ENCODE data around the gene RPN1. TPM values are rescaled to one million over a fixed set of nuclear protein-coding genes. Genes with fewer than 3 reads are reported as not detected.

The RPN1 gene
- total RNA-seq, 2 experiments from 2014 or later: 133 TPM

DNA sequence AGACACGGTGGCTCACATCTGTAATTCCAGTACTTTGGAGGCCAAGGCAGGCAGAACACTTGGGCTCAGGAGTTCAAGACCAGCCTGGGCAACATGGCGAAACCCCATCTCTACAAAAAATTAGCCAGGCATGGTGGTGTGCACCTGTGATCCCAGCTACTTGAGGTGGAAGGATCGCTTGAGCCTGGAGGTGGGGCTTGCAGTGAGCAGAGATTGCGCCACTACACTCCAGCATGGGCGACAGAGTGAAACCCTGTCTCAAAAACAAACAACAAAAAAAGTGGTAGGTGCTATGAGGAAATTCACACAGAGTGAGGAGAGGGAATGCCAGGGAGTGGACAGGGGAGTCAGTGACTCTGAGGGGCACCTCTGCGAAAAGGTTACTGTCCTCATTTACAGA lies 29.4 kb downstream of the RPN1 start:
- TF ChIP-seq, protein P1, sequence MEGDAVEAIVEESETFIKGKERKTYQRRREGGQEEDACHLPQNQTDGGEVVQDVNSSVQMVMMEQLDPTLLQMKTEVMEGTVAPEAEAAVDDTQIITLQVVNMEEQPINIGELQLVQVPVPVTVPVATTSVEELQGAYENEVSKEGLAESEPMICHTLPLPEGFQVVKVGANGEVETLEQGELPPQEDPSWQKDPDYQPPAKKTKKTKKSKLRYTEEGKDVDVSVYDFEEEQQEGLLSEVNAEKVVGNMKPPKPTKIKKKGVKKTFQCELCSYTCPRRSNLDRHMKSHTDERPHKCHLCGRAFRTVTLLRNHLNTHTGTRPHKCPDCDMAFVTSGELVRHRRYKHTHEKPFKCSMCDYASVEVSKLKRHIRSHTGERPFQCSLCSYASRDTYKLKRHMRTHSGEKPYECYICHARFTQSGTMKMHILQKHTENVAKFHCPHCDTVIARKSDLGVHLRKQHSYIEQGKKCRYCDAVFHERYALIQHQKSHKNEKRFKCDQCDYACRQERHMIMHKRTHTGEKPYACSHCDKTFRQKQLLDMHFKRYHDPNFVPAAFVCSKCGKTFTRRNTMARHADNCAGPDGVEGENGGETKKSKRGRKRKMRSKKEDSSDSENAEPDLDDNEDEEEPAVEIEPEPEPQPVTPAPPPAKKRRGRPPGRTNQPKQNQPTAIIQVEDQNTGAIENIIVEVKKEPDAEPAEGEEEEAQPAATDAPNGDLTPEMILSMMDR (IDR thresholded peaks at IDR 0.05): no peak
- peaks cover 60% of the 10 kb centered on the region for H3K36me3 Mint-ChIP-seq (ENCODE audit: low read depth)
- no peaks in the 10 kb centered on the region for H3K27me3 Mint-ChIP-seq
- DNase-seq (no peak), ATAC-seq (no peak)
- no peak overlapping the region for H3K4me3 Mint-ChIP-seq
- peak overlapping the region; percentile 94 for H3K27ac Mint-ChIP-seq
- intact Hi-C loops (cut with micrococcal nuclease): no loop called here
- H3K4me1 Mint-ChIP-seq (ENCODE audit: low read depth): peaks cover 29% of the 10 kb centered on the region
- ChIA-PET CTCF (interaction anchor here (1.4 to 1.5 kb wide), 2 partner anchors 11 to 349 kb away, joined by 4 to 6 read pairs; no protein-coding TSS in a partner anchor), POLR2A (interaction anchor here (0.6 to 1.5 kb wide), 5 partner anchors 11 to 508 kb away, joined by 3 to 7 read pairs (median 3); partner anchors contain the start of gene RPN1)
- H3K9me3 Mint-ChIP-seq: no peaks in the 10 kb centered on the region

DNA sequence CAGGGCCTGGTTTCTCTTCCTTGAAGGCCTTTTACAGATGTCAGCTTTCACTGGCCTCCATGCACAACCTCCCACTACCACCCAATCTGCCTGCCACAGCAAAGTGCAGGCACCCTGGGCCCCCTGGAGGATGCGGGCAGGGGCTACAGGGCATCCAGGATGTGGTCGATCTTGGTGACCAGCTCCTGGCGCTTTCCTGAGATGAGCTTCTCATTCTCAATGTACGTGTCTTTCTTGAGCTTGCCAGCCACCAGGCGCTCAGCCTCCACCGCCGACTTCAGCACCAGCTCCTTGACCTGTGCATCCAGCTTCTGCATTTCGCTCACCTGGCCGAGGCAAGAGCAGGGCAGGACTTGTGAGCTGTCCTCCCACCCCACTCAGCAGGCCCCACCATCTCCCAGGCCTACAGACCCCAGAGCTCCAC lies 30.3 kb downstream of the RPN1 start:
- Mint-ChIP-seq H3K27me3 (no peaks in the 10 kb centered on the region), H3K9me3 (no peaks in the 10 kb centered on the region), H3K36me3 (ENCODE audit: low read depth) (peaks cover 52% of the 10 kb centered on the region), H3K4me1 (ENCODE audit: low read depth) (peaks cover 29% of the 10 kb centered on the region), H3K27ac (peak overlapping the region; percentile 94), H3K4me3 (peak overlapping the region; percentile 31)
- CTCF ChIA-PET: interaction anchor here (1.0 to 1.6 kb wide), 4 partner anchors 9 to 350 kb away, joined by 3 to 6 read pairs (median 4); no protein-coding TSS in a partner anchor
- DNase-seq (peak; percentile 73), ATAC-seq (no peak)
- TF ChIP-seq, protein P1 (IDR thresholded peaks at IDR 0.05): peak; percentile 24
- POLR2A ChIA-PET: interaction anchor here (1.1 to 1.5 kb wide), 3 partner anchors 11 to 35 kb away, joined by 3 to 7 read pairs (median 4); partner anchors contain the start of gene RPN1
- intact Hi-C loops (cut with micrococcal nuclease): no loop called here

DNA sequence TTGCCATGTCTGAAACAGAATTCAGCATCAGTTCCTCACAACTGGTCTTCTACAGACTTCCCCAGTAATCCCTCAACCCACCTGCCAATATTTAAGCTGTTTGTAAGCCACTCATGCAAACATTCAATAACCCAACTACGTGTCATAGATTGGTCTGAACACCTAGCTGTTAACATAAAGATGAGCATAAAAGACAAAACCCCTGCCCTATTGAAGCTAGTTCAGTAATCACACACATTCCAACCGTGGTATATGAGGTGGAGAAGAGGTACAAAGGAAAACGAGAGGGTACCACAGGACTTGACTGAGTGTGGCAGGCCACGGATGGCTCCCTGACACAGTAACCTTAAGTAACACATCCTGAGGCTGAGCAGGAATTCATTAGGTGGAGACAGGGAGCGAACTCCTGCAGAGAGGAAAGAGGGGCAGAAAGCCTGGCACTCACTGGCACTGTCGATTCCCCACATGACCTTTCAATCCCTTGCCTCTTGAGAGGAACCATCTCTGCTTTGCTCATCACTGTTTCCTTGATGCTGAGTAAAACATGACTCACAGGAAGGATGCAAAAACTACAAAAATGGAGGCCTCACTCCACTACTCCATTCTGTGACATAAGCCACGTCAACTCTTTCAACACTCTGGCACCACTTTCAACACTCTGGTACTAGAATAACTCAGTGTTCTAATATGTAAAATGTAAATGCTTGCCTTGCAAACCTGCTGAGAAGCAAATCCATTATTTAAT lies 31.3 kb downstream of the RPN1 start:
- TF ChIP-seq, protein P1 (IDR thresholded peaks at IDR 0.05): no peak
- peaks cover 29% of the 10 kb centered on the region for H3K4me1 Mint-ChIP-seq (ENCODE audit: low read depth)
- ChIA-PET POLR2A (no interaction called here), CTCF (interaction anchor here (0.7 to 2.0 kb wide), 4 partner anchors 61 to 176 kb away, joined by 3 to 5 read pairs (median 4); no protein-coding TSS in a partner anchor)
- DNase-seq (peak; percentile 55), ATAC-seq (peak; percentile 55)
- no peaks in the 10 kb centered on the region for H3K9me3 Mint-ChIP-seq
- peaks cover 43% of the 10 kb centered on the region for H3K36me3 Mint-ChIP-seq (ENCODE audit: low read depth)
- intact Hi-C loops (cut with micrococcal nuclease): no loop called here
- peak overlapping the region; percentile 94 for H3K27ac Mint-ChIP-seq
- H3K4me3 Mint-ChIP-seq: peak overlapping the region; percentile 95
- no peaks in the 10 kb centered on the region for H3K27me3 Mint-ChIP-seq

DNA sequence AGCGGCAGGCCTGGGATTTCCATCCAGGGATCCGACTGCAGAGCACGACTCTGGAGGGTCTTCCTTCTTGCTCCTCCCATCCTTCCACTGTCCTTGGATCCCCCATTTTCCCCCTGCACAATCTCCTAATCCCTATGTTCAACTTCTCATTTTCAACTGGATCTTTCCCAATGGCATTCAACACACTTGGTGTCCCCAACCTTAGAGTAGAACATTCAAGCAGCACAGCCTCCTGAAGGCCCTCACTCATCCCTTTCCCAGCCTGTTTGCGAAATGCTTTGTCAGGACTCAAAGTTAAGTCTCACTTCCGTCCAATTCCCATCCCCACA lies 32.3 kb downstream of the RPN1 start:
- ChIA-PET POLR2A (interaction anchor here (0.5 to 1.8 kb wide), 8 partner anchors 31 to 1057 kb away, joined by 3 to 8 read pairs (median 4); partner anchors contain the start of gene ACAD9), CTCF (interaction anchor here (0.6 to 2.8 kb wide), 30 partner anchors 8 to 485 kb away, joined by 3 to 38 read pairs (median 4); partner anchors contain the start of genes ACAD9, RAB7A and RPN1)
- peaks cover 29% of the 10 kb centered on the region for H3K4me1 Mint-ChIP-seq (ENCODE audit: low read depth)
- H3K27ac Mint-ChIP-seq: peak overlapping the region; percentile 94
- H3K27me3 Mint-ChIP-seq: no peaks in the 10 kb centered on the region
- ATAC-seq (no peak), DNase-seq (no peak)
- H3K9me3 Mint-ChIP-seq: no peaks in the 10 kb centered on the region
- H3K4me3 Mint-ChIP-seq: peak overlapping the region; percentile 95
- TF ChIP-seq, protein P1 (IDR thresholded peaks at IDR 0.05): no peak
- intact Hi-C loops (cut with micrococcal nuclease): no loop called here
- H3K36me3 Mint-ChIP-seq (ENCODE audit: low read depth): peaks cover 43% of the 10 kb centered on the region
